HepG2 (cell line): ENCODE data around the gene INHBB. TPM values are rescaled to one million over a fixed set of nuclear protein-coding genes. Genes with fewer than 3 reads are reported as not detected.

ENCODE experiments used
- ADNP ChIP-seq: sonication (generic); formaldehyde crosslinking; IDR thresholded peaks from 2 replicates; pipeline ENCODE4 v1.4.0; 2020; ENCODE audit warnings: missing genetic modification reagents
- ARID2 ChIP-seq: sonication (generic); formaldehyde crosslinking; IDR thresholded peaks from 2 replicates; pipeline ENCODE4 v1.8.1; 2022; ENCODE audit warnings: mild to moderate bottlenecking, missing genetic modification reagents, borderline replicate concordance
- BCL6 ChIP-seq: IDR thresholded peaks from 2 replicates; pipeline ENCODE4 v1.6.1; 2016; ENCODE audit warnings: missing genetic modification reagents, missing compliant biosample characterization
- ETV6 ChIP-seq: sonication (generic); formaldehyde crosslinking; conservative IDR thresholded peaks from 2 replicates; pipeline ENCODE4 v1.4.0; 2020; ENCODE audit warnings: missing genetic modification reagents
- FOXC1 ChIP-seq: sonication (generic); formaldehyde crosslinking; IDR thresholded peaks from 2 replicates; pipeline ENCODE4 v1.8.0; 2022; ENCODE audit warnings: mild to moderate bottlenecking, missing genetic modification reagents, borderline replicate concordance
- FOXO4 ChIP-seq: sonication (generic); formaldehyde crosslinking; conservative IDR thresholded peaks from 2 replicates; pipeline ENCODE4 v1.8.1; 2023; ENCODE audit warnings: missing genetic modification reagents
- KAT8 ChIP-seq: IDR thresholded peaks from 2 replicates; pipeline ENCODE4 v1.6.1; 2016; ENCODE audit warnings: missing genetic modification reagents, missing compliant biosample characterization
- MTERF4 ChIP-seq: sonication (generic); formaldehyde crosslinking; IDR thresholded peaks from 2 replicates; pipeline ENCODE4 v1.8.0; 2023; ENCODE audit warnings: mild to moderate bottlenecking, missing genetic modification reagents
- NFIB ChIP-seq: sonication (generic); formaldehyde crosslinking; IDR thresholded peaks from 2 replicates; pipeline ENCODE4 v1.9.0; 2021; ENCODE audit warnings: missing genetic modification reagents, mild to moderate bottlenecking, borderline replicate concordance
- RBM39 ChIP-seq: fragments of 200-400 bp; formaldehyde crosslinking; IDR thresholded peaks from one replicate; pipeline ENCODE4 v1.6.1; 2018; ENCODE audit warnings: antibody characterized with exemption, mild to moderate bottlenecking, low read depth, low read length; ENCODE audit not compliant: poor library complexity, severe bottlenecking
- RCOR2 ChIP-seq: IDR thresholded peaks from 2 replicates; pipeline ENCODE4 v1.6.1; 2016; ENCODE audit warnings: missing biosample characterization, missing genetic modification reagents
- TAF15 ChIP-seq: fragments of 200-400 bp; formaldehyde crosslinking; IDR thresholded peaks from one replicate; pipeline ENCODE4 v1.6.1; 2018; ENCODE audit warnings: mild to moderate bottlenecking, low read depth, low read length; ENCODE audit not compliant: poor library complexity, severe bottlenecking
- TGIF2 ChIP-seq: IDR thresholded peaks from 2 replicates; pipeline ENCODE4 v1.6.1; 2016; ENCODE audit warnings: control low read depth, missing compliant biosample characterization
- TSC22D2 ChIP-seq: sonication (generic); formaldehyde crosslinking; IDR thresholded peaks from 2 replicates; pipeline ENCODE4 v1.5.1; 2020; ENCODE audit warnings: missing genetic modification reagents, mild to moderate bottlenecking, borderline replicate concordance
- XBP1 ChIP-seq: sonication (generic); formaldehyde crosslinking; IDR thresholded peaks from 2 replicates; pipeline ENCODE4 v1.5.0; 2020; ENCODE audit warnings: missing genetic modification reagents
- ZMYM4 ChIP-seq: sonication (generic); formaldehyde crosslinking; IDR thresholded peaks from 2 replicates; pipeline ENCODE4 v1.8.1; 2023; ENCODE audit warnings: mild to moderate bottlenecking, missing genetic modification reagents
- ZNF234 ChIP-seq: sonication (generic); formaldehyde crosslinking; conservative IDR thresholded peaks from 2 replicates; pipeline ENCODE4 v1.5.1; 2020; ENCODE audit warnings: mild to moderate bottlenecking, missing genetic modification reagents
- ZNF256 ChIP-seq: sonication (generic); formaldehyde crosslinking; conservative IDR thresholded peaks from 2 replicates; pipeline ENCODE4 v1.4.0; 2020; ENCODE audit warnings: missing genetic modification reagents
- ZNF3 ChIP-seq: IDR thresholded peaks from 2 replicates; pipeline ENCODE4 v1.7.0; 2017; ENCODE audit warnings: inconsistent platforms
- ZNF326 ChIP-seq: sonication (generic); formaldehyde crosslinking; IDR thresholded peaks from 2 replicates; pipeline ENCODE4 v1.4.0; 2020; ENCODE audit warnings: missing genetic modification reagents, borderline replicate concordance
- ZNF547 ChIP-seq: sonication (generic); formaldehyde crosslinking; IDR thresholded peaks from 2 replicates; pipeline ENCODE4 v1.5.1; 2020; ENCODE audit warnings: mild to moderate bottlenecking, missing genetic modification reagents
- ZNF569 ChIP-seq: sonication (generic); formaldehyde crosslinking; IDR thresholded peaks from 2 replicates; pipeline ENCODE4 v1.5.0; 2020; ENCODE audit warnings: mild to moderate bottlenecking, missing genetic modification reagents, moderate library complexity, borderline replicate concordance
- ZNF674 ChIP-seq: sonication (generic); formaldehyde crosslinking; IDR thresholded peaks from 2 replicates; pipeline ENCODE4 v1.5.0; 2020; ENCODE audit warnings: low read depth, mild to moderate bottlenecking, missing genetic modification reagents
- ZNF724P ChIP-seq: sonication (generic); formaldehyde crosslinking; IDR thresholded peaks from 2 replicates; pipeline ENCODE4 v1.8.0; 2022; ENCODE audit warnings: missing genetic modification reagents, borderline replicate concordance
- ZNF761 ChIP-seq: sonication (generic); formaldehyde crosslinking; conservative IDR thresholded peaks from 2 replicates; pipeline ENCODE4 v1.4.0; 2020; ENCODE audit warnings: mild to moderate bottlenecking, missing genetic modification reagents
- polyA plus RNA-seq, 8 experiments: library from polyadenylated mRNA; depleted of rRNA in 3 of 8; stranded (reverse) in 7 of 8; unstranded in 1 of 8; fragments of >200 nt; fragmentation: Illumina TruSeq in 4 of 8; extraction: Trizol in 4 of 8; gene quantifications; 2 replicates each; pipeline versions ENCODE4 v1.2.1 to v1.2.3, GENCODE V29; 2011 to 2016; ENCODE audit warnings: low read depth in 4 of 8, missing spikeins in 1 of 8, mixed read lengths in 1 of 8; ENCODE audit not compliant: insufficient read depth in 1 of 8
- total RNA-seq, 5 experiments: library from RNA; depleted of rRNA; stranded (reverse); fragments of >200 nt; fragmentation: Illumina TruSeq; extraction: Trizol; gene quantifications; 2 replicates each; pipeline ENCODE4 v1.2.3, GENCODE V29; 2016; ENCODE audit warnings: low read depth in 1 of 5
- TF ChIP-seq, protein P1 (sequence below): IDR thresholded peaks from 2 replicates; pipeline ENCODE4 v1.6.1; 2016; ENCODE audit warnings: missing biosample characterization, missing genetic modification reagents, low read depth
- TF ChIP-seq, protein P2 (sequence below): sonication (generic); formaldehyde crosslinking; IDR thresholded peaks from 2 replicates; pipeline ENCODE4 v1.4.0; 2020; ENCODE audit warnings: missing genetic modification reagents; ENCODE audit errors: not compliant biosample characterization

Gene INHBB
- total and polyA plus RNA-seq, 2 of the 13 experiments (the other 11 are each of a cell fraction or from before 2014, with no cell fraction given): 0.20 to 1.7 TPM

DNA sequence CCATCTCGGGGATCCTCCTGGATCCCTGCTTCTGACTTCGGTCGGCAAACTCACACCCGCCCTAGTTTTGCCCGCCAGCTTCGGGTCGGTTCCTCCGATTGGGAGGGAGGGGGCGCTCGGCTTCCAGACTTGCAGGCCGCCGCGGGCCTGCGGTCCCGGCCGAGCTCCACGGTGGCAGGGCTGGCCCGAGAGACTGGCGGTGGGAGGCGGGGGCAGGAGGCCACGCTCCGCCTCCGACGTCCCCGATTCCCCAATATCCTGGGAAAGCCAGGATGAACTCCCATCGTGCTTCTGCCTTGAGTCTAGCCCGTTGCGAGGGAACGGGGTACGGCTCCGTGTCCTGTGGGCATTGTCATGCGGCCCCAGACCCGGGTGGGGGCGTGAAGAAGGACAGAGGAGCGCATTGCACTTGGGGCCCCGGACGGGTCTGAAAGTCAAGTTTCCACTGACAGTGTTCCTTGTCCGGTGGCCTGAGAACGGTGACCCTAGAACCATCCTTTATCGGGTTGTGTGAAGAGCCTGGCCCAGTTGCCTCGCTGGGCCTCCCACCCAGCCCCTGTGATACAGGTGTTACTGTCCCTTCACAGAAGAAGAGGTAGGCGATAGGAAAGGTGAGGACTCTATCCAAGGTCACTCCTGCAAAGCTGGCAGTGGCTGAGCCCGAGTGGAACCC is 2.4 kb upstream of the INHBB start (continued):
- TF ChIP-seq BCL6 (CRISPR knock-in tag) (peak; percentile 79), TGIF2 (no peak), ZNF569 (no peak), ADNP (no peak), ZMYM4 (CRISPR knock-in tag) (0 out of 2 replicates have a peak, but pooled peaks have one; percentile 47), ZNF761 (CRISPR knock-in tag) (no peak), TAF15 (no peak), MTERF4 (CRISPR knock-in tag) (no peak), ZNF724P (no peak), TSC22D2 (CRISPR knock-in tag) (peak; percentile 88; the same call in 1 of the 2 replicates), KAT8 (CRISPR knock-in tag) (no peak), ETV6 (CRISPR knock-in tag) (no peak), ZNF547 (no peak), RBM39 (no peak), FOXO4 (CRISPR knock-in tag) (0 out of 2 replicates have a peak, but pooled peaks have one; percentile 75), ZNF256 (CRISPR knock-in tag) (no peak), NFIB (CRISPR knock-in tag) (no peak), ZNF3 (CRISPR knock-in tag) (no peak), ZNF674 (CRISPR knock-in tag) (no peak), XBP1 (CRISPR knock-in tag) (no peak), ZNF326 (CRISPR knock-in tag) (no peak), FOXC1 (CRISPR knock-in tag) (peak; percentile 94), ARID2 (CRISPR knock-in tag) (no peak), ZNF234 (CRISPR knock-in tag) (no peak), RCOR2 (CRISPR knock-in tag) (no peak)
- TF ChIP-seq, protein P1, sequence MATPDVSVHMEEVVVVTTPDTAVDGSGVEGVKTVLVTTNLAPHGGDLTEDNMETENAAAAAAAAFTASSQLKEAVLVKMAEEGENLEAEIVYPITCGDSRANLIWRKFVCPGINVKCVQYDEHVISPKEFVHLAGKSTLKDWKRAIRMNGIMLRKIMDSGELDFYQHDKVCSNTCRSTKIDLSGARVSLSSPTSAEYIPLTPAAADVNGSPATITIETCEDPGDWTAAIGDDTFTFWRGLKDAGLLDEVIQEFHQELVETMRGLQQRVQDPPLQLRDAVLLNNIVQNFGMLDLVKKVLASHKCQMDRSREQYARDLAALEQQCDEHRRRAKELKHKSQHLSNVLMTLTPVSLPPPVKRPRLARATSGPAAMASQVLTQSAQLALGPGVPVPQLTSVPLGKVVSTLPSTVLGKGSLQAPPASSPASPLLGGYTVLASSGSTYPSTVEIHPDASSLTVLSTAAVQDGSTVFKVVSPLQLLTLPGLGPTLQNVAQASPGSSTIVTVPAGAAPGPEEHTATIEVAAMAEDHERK (CRISPR knock-in tag): no peak
- TF ChIP-seq, protein P2, sequence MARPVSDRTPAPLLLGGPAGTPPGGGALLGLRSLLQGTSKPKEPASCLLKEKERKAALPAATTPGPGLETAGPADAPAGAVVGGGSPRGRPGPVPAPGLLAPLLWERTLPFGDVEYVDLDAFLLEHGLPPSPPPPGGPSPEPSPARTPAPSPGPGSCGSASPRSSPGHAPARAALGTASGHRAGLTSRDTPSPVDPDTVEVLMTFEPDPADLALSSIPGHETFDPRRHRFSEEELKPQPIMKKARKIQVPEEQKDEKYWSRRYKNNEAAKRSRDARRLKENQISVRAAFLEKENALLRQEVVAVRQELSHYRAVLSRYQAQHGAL: no peak
